Measurements from ENCODE around the gene GNL3.

The GNL3 gene

GRCh38 chr3:52719618-52720017 is 33.8 kb downstream of the GNL3 start:
- TF ChIP-seq POLR2A (IDR thresholded peaks at IDR 0.05; ENCODE audit: extremely low read depth, insufficient read length) (no peak), CTCF (IDR thresholded peaks at IDR 0.05; ENCODE audit: low read depth, low read length) (no peak), MYC (IDR thresholded peaks at IDR 0.05; ENCODE audit: low read depth, low read length) (no peak)
- TF ChIP-seq, protein P1, sequence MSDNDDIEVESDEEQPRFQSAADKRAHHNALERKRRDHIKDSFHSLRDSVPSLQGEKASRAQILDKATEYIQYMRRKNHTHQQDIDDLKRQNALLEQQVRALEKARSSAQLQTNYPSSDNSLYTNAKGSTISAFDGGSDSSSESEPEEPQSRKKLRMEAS (IDR thresholded peaks at IDR 0.05; ENCODE audit: low read depth, low read length), result no peak
- H3K4me3 ChIP-seq (ENCODE audit: low read depth, low read length), result no peak overlapping the region
- DNase-seq (ENCODE audit: low read depth), result no peak

DNA sequence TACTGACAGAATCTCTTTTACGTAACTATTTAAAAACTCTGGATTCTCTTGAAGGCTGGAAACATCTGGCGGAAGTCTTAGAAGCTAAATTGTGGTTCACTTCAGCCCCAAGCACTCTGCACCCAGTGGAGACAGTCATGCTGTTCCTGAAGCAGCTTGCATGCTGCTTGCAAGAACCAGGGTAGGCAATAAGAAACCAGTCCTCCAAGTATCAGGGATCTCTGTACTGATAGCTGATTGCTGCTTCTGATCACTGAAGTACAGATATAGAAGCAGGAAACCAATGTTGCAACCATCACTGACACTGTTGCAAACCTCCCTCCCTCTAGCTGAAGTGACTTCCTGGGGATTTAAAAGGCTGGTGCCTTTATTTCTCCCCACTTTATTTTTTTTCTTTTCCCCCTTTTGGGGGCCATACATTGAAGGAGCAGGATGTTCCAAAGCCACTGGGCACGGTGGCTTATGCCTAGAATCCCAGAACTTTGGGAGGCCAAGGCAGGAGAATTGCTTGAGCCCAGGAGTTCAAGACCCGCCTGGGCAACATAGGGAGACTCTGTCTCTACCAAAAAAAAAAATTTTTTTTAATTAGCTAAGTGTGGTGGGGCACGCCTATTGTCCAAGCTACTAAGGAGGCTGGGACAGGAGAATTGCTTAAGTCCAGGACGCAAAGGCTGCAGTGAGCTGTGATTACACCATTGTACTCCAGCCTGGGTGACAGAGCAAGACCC is 35.3 kb downstream of the GNL3 start:
- no peak overlapping the region for H3K4me3 ChIP-seq (ENCODE audit: low read depth, low read length)
- TF ChIP-seq POLR2A (IDR thresholded peaks at IDR 0.05; ENCODE audit: extremely low read depth, insufficient read length), result no peak
- TF ChIP-seq, protein P1 (IDR thresholded peaks at IDR 0.05; ENCODE audit: low read depth, low read length), result peak; percentile 83
- TF ChIP-seq CTCF (IDR thresholded peaks at IDR 0.05; ENCODE audit: low read depth, low read length), result no peak
- peak; percentile 63; the same call in 1 of the 2 replicates for TF ChIP-seq MYC (IDR thresholded peaks at IDR 0.05; ENCODE audit: low read depth, low read length)
- DNase-seq (ENCODE audit: low read depth), result peak; percentile 97

DNA sequence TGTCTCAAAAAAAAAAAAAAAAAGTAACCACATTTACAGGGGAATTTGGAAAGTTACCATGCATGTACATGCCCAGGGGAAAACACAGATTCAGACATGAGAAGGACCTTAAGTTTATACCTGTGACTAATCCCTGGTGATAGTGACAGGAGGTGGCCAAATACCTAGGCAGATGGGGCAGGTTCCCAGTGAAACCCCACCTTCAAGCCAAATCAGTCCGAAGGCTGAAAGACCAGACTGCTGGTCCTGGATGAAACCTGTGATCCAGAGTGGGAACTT is 35.8 kb downstream of the GNL3 start:
- TF ChIP-seq POLR2A (IDR thresholded peaks at IDR 0.05; ENCODE audit: extremely low read depth, insufficient read length), result no peak
- TF ChIP-seq, protein P1 (IDR thresholded peaks at IDR 0.05; ENCODE audit: low read depth, low read length), result no peak
- TF ChIP-seq CTCF (IDR thresholded peaks at IDR 0.05; ENCODE audit: low read depth, low read length), result no peak
- TF ChIP-seq MYC (IDR thresholded peaks at IDR 0.05; ENCODE audit: low read depth, low read length), result no peak
- DNase-seq (ENCODE audit: low read depth), result no peak
- H3K4me3 ChIP-seq (ENCODE audit: low read depth, low read length), result peak overlapping the region; percentile 27

DNA sequence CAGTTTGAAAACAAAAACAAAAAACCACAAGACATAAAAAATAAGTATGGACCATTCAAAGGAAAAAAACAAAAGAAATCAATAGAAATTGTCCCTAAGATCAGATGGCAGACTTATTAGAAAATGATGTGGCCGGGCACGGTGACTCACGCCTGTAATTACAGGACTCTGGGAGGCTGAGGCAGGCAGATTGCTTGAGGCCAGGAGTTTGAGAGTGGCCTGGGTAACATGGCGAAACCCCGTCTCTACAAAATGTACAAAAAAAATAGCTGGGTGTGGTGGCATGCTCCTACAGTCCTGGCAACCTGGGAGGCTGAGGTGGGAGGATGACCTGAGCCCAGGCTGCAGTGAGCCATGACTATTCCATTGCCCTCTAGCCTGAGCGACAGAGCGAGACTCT is 36.7 kb downstream of the GNL3 start:
- DNase-seq (ENCODE audit: low read depth), result peak; percentile 62
- H3K4me3 ChIP-seq (ENCODE audit: low read depth, low read length), result no peak overlapping the region
- TF ChIP-seq CTCF (IDR thresholded peaks at IDR 0.05; ENCODE audit: low read depth, low read length) (no peak), POLR2A (IDR thresholded peaks at IDR 0.05; ENCODE audit: extremely low read depth, insufficient read length) (no peak), MYC (IDR thresholded peaks at IDR 0.05; ENCODE audit: low read depth, low read length) (no peak)
- TF ChIP-seq, protein P1 (IDR thresholded peaks at IDR 0.05; ENCODE audit: low read depth, low read length), result no peak

- DNase-seq (ENCODE audit: low read depth), result no peak
- TF ChIP-seq MYC (IDR thresholded peaks at IDR 0.05; ENCODE audit: low read depth, low read length) (no peak), CTCF (IDR thresholded peaks at IDR 0.05; ENCODE audit: low read depth, low read length) (no peak), POLR2A (IDR thresholded peaks at IDR 0.05; ENCODE audit: extremely low read depth, insufficient read length) (no peak)
- TF ChIP-seq, protein P1 (IDR thresholded peaks at IDR 0.05; ENCODE audit: low read depth, low read length), result no peak
- no peak overlapping the region for H3K4me3 ChIP-seq (ENCODE audit: low read depth, low read length)
These were observed 38.1 kb downstream of the GNL3 start for GRCh38 chr3:52723935-52724334.

Data from NB4 (cell line).